Mammary epithelial cell (primary cell): ENCODE data around the gene RAB39B.

Experiments
- CTCF ChIP-seq, 2 donors: IDR thresholded peaks in 1 of 2; conservative IDR thresholded peaks in 1 of 2; 2 replicates each; pipeline ENCODE4 v1.5.1; 2011 to 2012; ENCODE audit warnings: inconsistent platforms in 2 of 2, low read length in 2 of 2, mild to moderate bottlenecking in 2 of 2, control low read depth in 1 of 2, low read depth in 1 of 2; ENCODE audit not compliant: insufficient read depth in 1 of 2; ENCODE audit errors: extremely low read depth in 1 of 2
- EZH2 ChIP-seq: IDR thresholded peaks from 2 replicates; pipeline ENCODE4 v1.6.1; 2012; ENCODE audit warnings: low read length, inconsistent platforms, borderline replicate concordance

- TF ChIP-seq CTCF (conservative IDR thresholded peaks at IDR 0.05 in 1 of 2, IDR thresholded peaks at IDR 0.05 in 1 of 2; ENCODE audit: extremely low read depth in 1 of 2, insufficient read depth in 1 of 2, low read depth in 1 of 2, low read length in 2 of 2), result no peak
- no peak for TF ChIP-seq EZH2
Observed at GRCh38 chrX:155215443-155216178, 48.7 kb downstream of the RAB39B start.
